HG03045 (cell line): Measurements from ENCODE around the gene OTOG.

Experiments
- ATAC-seq: cut with Tn5 transposase; IDR thresholded peaks from one replicate; pipeline ENCODE4 v1.9.1; 2021; ENCODE audit warnings: mild to moderate bottlenecking, moderate library complexity; ENCODE audit not compliant: unreplicated experiment

OTOG gene, protein sequence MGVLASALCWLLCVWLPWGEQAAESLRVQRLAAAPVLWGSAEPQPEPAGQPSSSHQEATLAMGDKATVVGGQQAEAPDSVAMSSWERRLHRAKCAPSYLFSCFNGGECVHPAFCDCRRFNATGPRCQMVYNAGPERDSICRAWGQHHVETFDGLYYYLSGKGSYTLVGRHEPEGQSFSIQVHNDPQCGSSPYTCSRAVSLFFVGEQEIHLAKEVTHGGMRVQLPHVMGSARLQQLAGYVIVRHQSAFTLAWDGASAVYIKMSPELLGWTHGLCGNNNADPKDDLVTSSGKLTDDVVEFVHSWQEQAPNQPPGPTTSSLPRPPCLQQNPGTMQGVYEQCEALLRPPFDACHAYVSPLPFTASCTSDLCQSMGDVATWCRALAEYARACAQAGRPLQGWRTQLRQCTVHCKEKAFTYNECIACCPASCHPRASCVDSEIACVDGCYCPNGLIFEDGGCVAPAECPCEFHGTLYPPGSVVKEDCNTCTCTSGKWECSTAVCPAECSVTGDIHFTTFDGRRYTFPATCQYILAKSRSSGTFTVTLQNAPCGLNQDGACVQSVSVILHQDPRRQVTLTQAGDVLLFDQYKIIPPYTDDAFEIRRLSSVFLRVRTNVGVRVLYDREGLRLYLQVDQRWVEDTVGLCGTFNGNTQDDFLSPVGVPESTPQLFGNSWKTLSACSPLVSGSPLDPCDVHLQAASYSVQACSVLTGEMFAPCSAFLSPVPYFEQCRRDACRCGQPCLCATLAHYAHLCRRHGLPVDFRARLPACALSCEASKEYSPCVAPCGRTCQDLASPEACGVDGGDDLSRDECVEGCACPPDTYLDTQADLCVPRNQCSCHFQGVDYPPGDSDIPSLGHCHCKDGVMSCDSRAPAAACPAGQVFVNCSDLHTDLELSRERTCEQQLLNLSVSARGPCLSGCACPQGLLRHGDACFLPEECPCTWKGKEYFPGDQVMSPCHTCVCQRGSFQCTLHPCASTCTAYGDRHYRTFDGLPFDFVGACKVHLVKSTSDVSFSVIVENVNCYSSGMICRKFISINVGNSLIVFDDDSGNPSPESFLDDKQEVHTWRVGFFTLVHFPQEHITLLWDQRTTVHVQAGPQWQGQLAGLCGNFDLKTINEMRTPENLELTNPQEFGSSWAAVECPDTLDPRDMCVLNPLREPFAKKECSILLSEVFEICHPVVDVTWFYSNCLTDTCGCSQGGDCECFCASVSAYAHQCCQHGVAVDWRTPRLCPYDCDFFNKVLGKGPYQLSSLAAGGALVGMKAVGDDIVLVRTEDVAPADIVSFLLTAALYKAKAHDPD (N-terminal part only)

GRCh38 chr11:17547051-17547577 lies at the start of gene OTOG:
OTOG (plus strand) TSS chr11:17547259; CDS start chr11:17547373, 114 bp downstream.
- no peak for ATAC-seq

DNA sequence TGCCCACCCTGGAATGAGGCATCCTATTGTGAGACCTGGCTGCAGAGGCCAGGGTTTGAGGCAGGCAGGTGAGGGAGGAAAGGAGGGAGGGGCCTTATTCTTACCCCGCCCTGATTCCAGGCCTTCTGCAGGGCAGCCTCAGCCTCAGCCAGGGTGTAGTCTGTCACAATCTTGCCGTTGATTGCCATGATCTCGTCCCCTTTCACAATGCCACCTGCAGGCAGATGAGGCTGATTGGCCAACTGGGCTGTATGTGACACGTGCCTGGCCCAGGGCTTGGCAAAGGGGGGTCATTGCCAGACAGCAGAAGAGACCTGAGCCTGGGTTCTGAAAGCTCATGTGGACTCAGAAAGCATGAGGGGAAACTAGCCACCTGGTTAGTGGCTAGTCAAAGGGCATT lies 49.0 kb upstream of the OTOG start:
- ATAC-seq = no peak

DNA sequence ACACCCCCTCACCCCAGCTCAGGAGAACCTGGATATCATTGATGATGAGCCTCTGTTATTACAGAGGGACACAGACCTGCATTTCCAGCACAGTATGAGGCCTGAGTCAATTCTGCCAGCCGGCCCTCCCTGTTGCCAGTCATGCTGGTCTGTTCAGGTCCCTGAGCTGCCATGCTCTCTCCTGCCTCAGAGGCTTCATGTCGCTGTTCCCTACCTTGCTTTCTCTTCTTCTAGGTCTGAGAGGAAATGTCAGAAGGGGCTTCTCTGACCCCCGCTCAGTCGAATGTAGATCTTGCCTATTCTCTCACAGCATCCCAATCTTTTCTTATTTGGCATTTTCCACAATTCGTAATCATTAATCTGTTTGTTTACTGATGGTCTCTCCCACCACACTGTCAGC lies 48.6 kb upstream of the OTOG start:
- ATAC-seq = no peak

DNA sequence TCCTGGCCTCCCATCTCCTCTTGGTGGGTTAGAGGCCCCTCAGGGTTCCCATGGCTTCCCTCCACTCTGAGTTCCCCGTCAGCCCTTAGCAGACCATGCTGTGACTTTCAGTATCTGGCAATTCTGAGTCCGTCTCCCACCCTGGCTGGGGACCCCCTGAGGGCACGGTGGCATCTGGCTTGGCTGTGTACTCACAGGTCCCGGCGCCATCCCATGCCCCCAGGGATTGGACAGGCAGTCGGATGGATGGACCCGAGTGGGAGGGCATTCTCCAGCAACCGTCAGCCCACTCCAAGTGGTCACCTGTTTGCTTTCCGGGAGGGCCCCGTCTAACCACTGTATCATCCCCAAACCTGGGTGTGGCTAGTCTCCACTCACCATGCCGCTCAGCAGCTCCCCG lies 46.4 kb upstream of the OTOG start:
- ATAC-seq = no peak

GRCh38 chr11:17502630-17503029 lies 44.4 kb upstream of the OTOG start:
- no peak for ATAC-seq

GRCh38 chr11:17504330-17505107 lies 42.5 kb upstream of the OTOG start:
- no peak for ATAC-seq

GRCh38 chr11:17505146-17505545 lies 41.9 kb upstream of the OTOG start:
- no peak for ATAC-seq

- no peak for ATAC-seq
These were observed 40.7 kb upstream of the OTOG start for GRCh38 chr11:17506314-17506713.

GRCh38 chr11:17506942-17507341 lies 40.1 kb upstream of the OTOG start:
- ATAC-seq = no peak

- ATAC-seq = no peak
These were observed 39.3 kb upstream of the OTOG start for GRCh38 chr11:17507773-17508172.

GRCh38 chr11:17508306-17508705 lies 38.8 kb upstream of the OTOG start:
- ATAC-seq = no peak

- no peak for ATAC-seq
These were observed 38.3 kb upstream of the OTOG start for GRCh38 chr11:17508791-17509190.

DNA sequence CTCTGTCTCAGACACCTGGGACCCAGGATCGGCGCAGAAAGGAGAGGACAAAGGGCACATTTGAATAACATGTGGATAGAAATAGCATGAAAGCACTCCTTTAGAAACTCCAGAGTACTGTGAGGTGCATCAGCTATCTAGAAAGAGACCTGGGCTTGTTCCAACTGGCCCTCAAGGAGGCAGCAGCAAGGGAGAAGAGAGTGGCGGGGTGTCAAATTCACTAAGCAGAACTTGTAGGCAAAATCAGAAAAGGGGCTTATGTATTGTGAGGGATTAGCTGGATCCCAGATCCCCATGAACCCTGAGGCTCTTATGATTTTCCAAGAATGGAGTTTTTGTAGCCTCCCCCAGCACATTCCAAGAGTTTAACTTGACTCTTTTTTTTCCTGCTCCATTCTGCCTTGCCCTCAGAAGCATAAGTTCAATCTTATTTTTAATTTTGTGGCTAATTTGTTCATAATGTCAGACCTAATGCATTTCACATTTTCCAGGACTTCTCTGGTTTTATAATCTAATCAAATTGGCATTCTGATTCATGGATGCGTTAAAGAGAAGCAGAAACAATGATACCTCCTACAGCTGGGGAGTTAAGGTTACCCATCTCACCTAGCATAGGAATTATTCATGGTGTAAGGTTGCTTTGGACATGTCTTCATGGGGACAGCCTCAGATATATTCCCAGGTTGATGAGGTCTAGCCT lies 36.4 kb upstream of the OTOG start:
- ATAC-seq = no peak

DNA sequence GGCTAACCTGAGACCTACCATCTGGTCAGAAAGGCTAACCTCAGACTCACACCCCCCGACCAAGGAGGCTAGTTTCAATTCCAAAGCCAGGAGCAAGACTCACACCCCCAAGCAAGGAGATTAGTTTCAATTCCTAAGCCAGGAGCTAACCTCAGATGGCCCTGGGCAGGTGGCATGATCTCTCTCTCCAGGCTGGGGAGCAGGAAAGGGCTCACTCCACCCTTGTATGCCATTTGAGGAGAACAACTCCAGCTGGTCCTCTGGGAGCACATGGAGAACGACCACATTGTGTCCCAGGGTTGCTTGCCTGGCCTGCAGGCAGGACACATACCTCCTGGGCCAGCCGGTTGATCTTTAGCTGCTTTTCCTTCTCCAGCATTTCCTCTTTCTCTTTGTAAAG lies 35.5 kb upstream of the OTOG start:
- ATAC-seq = no peak

GRCh38 chr11:17512101-17512500 lies 35.0 kb upstream of the OTOG start:
- ATAC-seq = no peak

DNA sequence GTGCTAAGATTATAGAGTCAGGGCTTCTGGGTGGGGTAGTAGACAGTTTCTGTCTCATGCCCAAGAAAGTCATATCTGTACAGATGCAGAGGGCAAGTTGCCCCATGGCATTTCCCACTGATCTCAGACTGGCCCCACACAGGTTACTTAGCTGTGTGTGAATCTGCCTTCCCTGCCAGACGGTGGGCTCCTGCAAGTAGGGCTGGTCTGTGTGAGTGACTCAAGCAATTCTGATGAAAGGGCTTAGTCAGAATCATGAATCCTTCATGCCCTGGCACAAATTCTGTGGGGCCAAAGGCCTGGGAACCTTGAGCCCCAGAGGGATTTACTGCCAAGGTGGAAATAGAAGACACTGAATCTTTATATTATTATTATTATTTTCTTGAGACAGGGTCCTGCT lies 33.2 kb upstream of the OTOG start:
- no peak for ATAC-seq

DNA sequence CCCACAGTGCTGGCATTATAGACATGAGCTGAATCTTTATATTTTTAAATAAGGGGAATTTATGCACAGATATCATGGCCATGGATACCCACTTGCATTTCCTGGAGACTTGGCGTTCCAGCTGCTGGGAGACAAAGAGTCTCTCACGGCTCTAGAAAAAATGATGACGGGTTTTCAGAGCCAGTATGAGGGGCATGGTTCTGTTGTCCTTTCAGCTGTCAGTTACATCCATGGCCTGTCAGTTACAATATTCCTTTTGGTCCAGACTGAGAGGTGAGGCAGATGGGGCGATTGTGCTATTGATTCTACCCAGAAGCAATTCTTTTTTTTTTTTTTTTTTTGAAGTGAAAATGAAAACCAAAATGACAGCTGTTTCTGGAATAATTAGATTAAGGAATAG lies 32.6 kb upstream of the OTOG start:
- no peak for ATAC-seq

- no peak for ATAC-seq
These were observed 31.4 kb upstream of the OTOG start for GRCh38 chr11:17515443-17516176.
